ENCODE data around the gene NAA20. TPM values are rescaled to one million over a fixed set of nuclear protein-coding genes. Genes with fewer than 3 reads are reported as not detected.

NAA20 gene, protein sequence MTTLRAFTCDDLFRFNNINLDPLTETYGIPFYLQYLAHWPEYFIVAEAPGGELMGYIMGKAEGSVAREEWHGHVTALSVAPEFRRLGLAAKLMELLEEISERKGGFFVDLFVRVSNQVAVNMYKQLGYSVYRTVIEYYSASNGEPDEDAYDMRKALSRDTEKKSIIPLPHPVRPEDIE
- 42.9 and 45.3 TPM in 2 replicates for polyA plus RNA-seq (2013)

GRCh38 chr20:20017001-20017843 is at the start of gene NAA20:
NAA20 (plus strand) TSS chr20:20017362; CDS start chr20:20017397, 35 bp downstream.
- H4K8ac ChIP-seq (ENCODE audit: low read depth, low read length), result peak within 1 kb of the TSS; percentile 94
- H3K9ac ChIP-seq (ENCODE audit: low read length), result peak within 1 kb of the TSS; percentile 85
- H4K91ac ChIP-seq (ENCODE audit: low read depth, low read length), result peak within 1 kb of the TSS; percentile 92
- peak within 1 kb of the TSS; percentile 84 for H3K4me3 ChIP-seq (ENCODE audit: low read depth, low read length)
- peak within 1 kb of the TSS; percentile 72 for H3K4me2 ChIP-seq (ENCODE audit: low read length)
- no peak within 1 kb of the TSS for H2BK12ac ChIP-seq (ENCODE audit: low read length)
- no peaks in the 10 kb centered on the region for H3K27me3 ChIP-seq (ENCODE audit: insufficient read depth, low read length)
- peaks cover 5% of the 10 kb centered on the region for H3K79me1 ChIP-seq (ENCODE audit: low read length)
- H3K9me3 ChIP-seq (ENCODE audit: insufficient read depth, low read depth, low read length), result no peaks in the 10 kb centered on the region
- peaks cover 0 to 10% of the 10 kb centered on the region in 2 experiments for H3K36me3 ChIP-seq (ENCODE audit: control insufficient read depth in 1 of 2, insufficient read depth in 2 of 2, low read length in 2 of 2)
- no peak within 1 kb of the TSS for H3K23ac ChIP-seq (ENCODE audit: low read length)
- H3K4me1 ChIP-seq (ENCODE audit: control insufficient read depth in 1 of 2, insufficient read depth in 2 of 2, low read length in 2 of 2), result peaks cover 0 to 5% of the 10 kb centered on the region in 2 experiments
- peak within 1 kb of the TSS; percentile 97 for H2AFZ ChIP-seq (ENCODE audit: insufficient read depth, low read length, poor library complexity)
- H3K79me2 ChIP-seq (ENCODE audit: control insufficient read depth, insufficient read depth, low read length, poor library complexity), result peaks cover 15% of the 10 kb centered on the region
- no CpG with 5 or more reads among the region's 81 CpGs for WGBS (ENCODE audit: extremely low coverage, insufficient coverage, insufficient read length)
- H2BK5ac ChIP-seq (ENCODE audit: low read depth, low read length, poor library complexity), result peak within 1 kb of the TSS; percentile 46
- peak within 1 kb of the TSS; percentile 57 for H4K12ac ChIP-seq (ENCODE audit: low read depth, low read length)
- H3K27ac ChIP-seq (ENCODE audit: low read depth, low read length), result peak within 1 kb of the TSS; percentile 45
- peak within 1 kb of the TSS; percentile 39 for H2BK120ac ChIP-seq (ENCODE audit: insufficient read depth, low read length, poor library complexity)
- peak within 1 kb of the TSS; percentile 74 for H2AK5ac ChIP-seq (ENCODE audit: low read length)
- H3K18ac ChIP-seq (ENCODE audit: low read length), result peak within 1 kb of the TSS; percentile 88
- DNase-seq, result peak; percentile 94 to 96
- H3K14ac ChIP-seq (ENCODE audit: low read length), result peak within 1 kb of the TSS; percentile 79
- H3K4ac ChIP-seq (ENCODE audit: low read depth, low read length), result peak within 1 kb of the TSS; percentile 66

DNA sequence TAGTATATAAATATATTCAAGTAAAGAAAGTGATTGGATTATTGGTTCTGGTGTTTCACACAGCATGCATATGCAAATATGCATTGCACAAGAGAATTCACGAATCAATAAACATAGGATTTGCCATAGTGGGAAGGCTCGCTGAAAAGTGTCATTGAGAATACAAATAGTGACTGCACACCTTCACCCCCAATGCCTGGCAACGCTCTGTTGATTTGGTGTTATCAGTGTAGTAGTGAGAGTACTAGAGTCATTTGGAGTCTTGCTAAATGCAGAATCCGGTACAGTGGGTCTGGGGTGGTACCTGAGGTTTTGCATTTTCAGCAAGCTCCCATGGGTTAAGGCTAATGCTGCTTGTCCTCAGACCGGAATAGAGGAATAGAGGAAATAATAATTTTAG is 49.7 kb upstream of the NAA20 start:
- Histone ChIP-seq H3K79me2 (ENCODE audit: control insufficient read depth, insufficient read depth, low read length, poor library complexity) (peaks cover 4% of the 10 kb centered on the region), H3K4ac (ENCODE audit: low read depth, low read length) (no peak overlapping the region), H3K4me1 (ENCODE audit: control insufficient read depth in 1 of 2, insufficient read depth in 2 of 2, low read length in 2 of 2) (peaks cover 48 to 50% of the 10 kb centered on the region in 2 experiments), H3K14ac (ENCODE audit: low read length) (no peak overlapping the region), H3K4me2 (ENCODE audit: low read length) (no peak overlapping the region), H3K4me3 (ENCODE audit: low read depth, low read length) (no peak overlapping the region), H3K27me3 (ENCODE audit: insufficient read depth, low read length) (no peaks in the 10 kb centered on the region), H2BK12ac (ENCODE audit: low read length) (peak overlapping the region; percentile 33), H4K8ac (ENCODE audit: low read depth, low read length) (no peak overlapping the region), H3K23ac (ENCODE audit: low read length) (no peak overlapping the region), H3K18ac (ENCODE audit: low read length) (peak overlapping the region; percentile 22), H3K9ac (ENCODE audit: low read length) (no peak overlapping the region), H3K79me1 (ENCODE audit: low read length) (peaks cover 44% of the 10 kb centered on the region), H2AFZ (ENCODE audit: insufficient read depth, low read length, poor library complexity) (no peak overlapping the region), H3K27ac (ENCODE audit: low read depth, low read length) (no peak overlapping the region), H4K12ac (ENCODE audit: low read depth, low read length) (no peak overlapping the region), H4K91ac (ENCODE audit: low read depth, low read length) (peak overlapping the region; percentile 43), H2BK120ac (ENCODE audit: insufficient read depth, low read length, poor library complexity) (peak overlapping the region; percentile 49), H3K36me3 (ENCODE audit: control insufficient read depth in 1 of 2, insufficient read depth in 2 of 2, low read length in 2 of 2) (peaks cover 2 to 9% of the 10 kb centered on the region in 2 experiments), H3K9me3 (ENCODE audit: insufficient read depth, low read depth, low read length) (no peaks in the 10 kb centered on the region), H2BK5ac (ENCODE audit: low read depth, low read length, poor library complexity) (no peak overlapping the region), H2AK5ac (ENCODE audit: low read length) (peak overlapping the region; percentile 28)
- no CpG with 5 or more reads among the region's 5 CpGs for WGBS (ENCODE audit: extremely low coverage, insufficient coverage, insufficient read length)
- no peak for DNase-seq

DNA sequence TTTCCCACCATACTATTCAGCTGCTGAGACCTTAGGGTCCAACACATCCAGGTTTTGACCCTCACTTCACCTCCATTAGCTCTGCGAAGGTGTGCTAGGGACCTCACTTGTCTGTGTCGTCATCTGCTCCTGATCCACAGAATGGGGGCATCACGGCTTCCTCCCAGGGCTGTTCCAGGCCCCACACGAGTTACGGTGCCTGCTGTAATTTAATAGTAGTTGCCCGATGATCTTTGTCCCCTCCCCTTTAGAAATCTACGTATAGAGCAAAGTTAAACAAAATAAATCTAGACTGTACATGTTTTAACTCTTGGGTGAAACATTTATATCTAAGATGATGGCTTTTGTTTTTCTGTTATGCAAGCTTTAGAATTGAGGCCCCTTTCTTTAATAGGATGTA is 49.1 kb upstream of the NAA20 start:
- Histone ChIP-seq H3K18ac (ENCODE audit: low read length) (peak overlapping the region; percentile 9), H3K4me1 (ENCODE audit: control insufficient read depth in 1 of 2, insufficient read depth in 2 of 2, low read length in 2 of 2) (peaks cover 48 to 50% of the 10 kb centered on the region in 2 experiments), H3K4me2 (ENCODE audit: low read length) (no peak overlapping the region), H4K91ac (ENCODE audit: low read depth, low read length) (peak overlapping the region; percentile 86), H3K9me3 (ENCODE audit: insufficient read depth, low read depth, low read length) (no peaks in the 10 kb centered on the region), H2BK5ac (ENCODE audit: low read depth, low read length, poor library complexity) (peak overlapping the region; percentile 23), H3K4ac (ENCODE audit: low read depth, low read length) (peak overlapping the region; percentile 2), H3K36me3 (ENCODE audit: control insufficient read depth in 1 of 2, insufficient read depth in 2 of 2, low read length in 2 of 2) (peaks cover 2 to 6% of the 10 kb centered on the region in 2 experiments), H3K79me2 (ENCODE audit: control insufficient read depth, insufficient read depth, low read length, poor library complexity) (peaks cover 4% of the 10 kb centered on the region), H3K27ac (ENCODE audit: low read depth, low read length) (peak overlapping the region; percentile 21), H4K8ac (ENCODE audit: low read depth, low read length) (no peak overlapping the region), H2BK120ac (ENCODE audit: insufficient read depth, low read length, poor library complexity) (peak overlapping the region; percentile 21), H2BK12ac (ENCODE audit: low read length) (peak overlapping the region; percentile 39), H4K12ac (ENCODE audit: low read depth, low read length) (no peak overlapping the region), H3K4me3 (ENCODE audit: low read depth, low read length) (no peak overlapping the region), H3K79me1 (ENCODE audit: low read length) (peaks cover 44% of the 10 kb centered on the region), H3K14ac (ENCODE audit: low read length) (peak overlapping the region; percentile 50), H3K23ac (ENCODE audit: low read length) (no peak overlapping the region), H3K9ac (ENCODE audit: low read length) (peak overlapping the region; percentile 4), H2AFZ (ENCODE audit: insufficient read depth, low read length, poor library complexity) (no peak overlapping the region), H3K27me3 (ENCODE audit: insufficient read depth, low read length) (no peaks in the 10 kb centered on the region), H2AK5ac (ENCODE audit: low read length) (peak overlapping the region; percentile 54)
- DNase-seq, result no peak
- WGBS (ENCODE audit: extremely low coverage, insufficient coverage, insufficient read length), result no CpG with 5 or more reads among the region's 7 CpGs

- peaks cover 49% of the 10 kb centered on the region for H3K79me1 ChIP-seq (ENCODE audit: low read length)
- no peaks in the 10 kb centered on the region for H3K9me3 ChIP-seq (ENCODE audit: insufficient read depth, low read depth, low read length)
- no peak overlapping the region for H3K9ac ChIP-seq (ENCODE audit: low read length)
- H3K79me2 ChIP-seq (ENCODE audit: control insufficient read depth, insufficient read depth, low read length, poor library complexity), result peaks cover 4% of the 10 kb centered on the region
- no peak overlapping the region for H3K4me3 ChIP-seq (ENCODE audit: low read depth, low read length)
- no peak overlapping the region for H2AFZ ChIP-seq (ENCODE audit: insufficient read depth, low read length, poor library complexity)
- H3K27ac ChIP-seq (ENCODE audit: low read depth, low read length), result peak overlapping the region; percentile 83
- WGBS (ENCODE audit: extremely low coverage, insufficient coverage, insufficient read length), result no CpG with 5 or more reads among the region's 4 CpGs
- H2BK120ac ChIP-seq (ENCODE audit: insufficient read depth, low read length, poor library complexity), result no peak overlapping the region
- H3K36me3 ChIP-seq (ENCODE audit: control insufficient read depth in 1 of 2, insufficient read depth in 2 of 2, low read length in 2 of 2), result peaks cover 4 to 6% of the 10 kb centered on the region in 2 experiments
- H2BK5ac ChIP-seq (ENCODE audit: low read depth, low read length, poor library complexity), result no peak overlapping the region
- H2AK5ac ChIP-seq (ENCODE audit: low read length), result no peak overlapping the region
- H3K4ac ChIP-seq (ENCODE audit: low read depth, low read length), result no peak overlapping the region
- H3K18ac ChIP-seq (ENCODE audit: low read length), result no peak overlapping the region
- no peak overlapping the region for H4K91ac ChIP-seq (ENCODE audit: low read depth, low read length)
- H2BK12ac ChIP-seq (ENCODE audit: low read length), result no peak overlapping the region
- H3K27me3 ChIP-seq (ENCODE audit: insufficient read depth, low read length), result no peaks in the 10 kb centered on the region
- H3K14ac ChIP-seq (ENCODE audit: low read length), result no peak overlapping the region
- H3K4me1 ChIP-seq (ENCODE audit: control insufficient read depth in 1 of 2, insufficient read depth in 2 of 2, low read length in 2 of 2), result peaks cover 52 to 54% of the 10 kb centered on the region in 2 experiments
- no peak overlapping the region for H3K4me2 ChIP-seq (ENCODE audit: low read length)
- H4K12ac ChIP-seq (ENCODE audit: low read depth, low read length), result no peak overlapping the region
- no peak overlapping the region for H3K23ac ChIP-seq (ENCODE audit: low read length)
- no peak overlapping the region for H4K8ac ChIP-seq (ENCODE audit: low read depth, low read length)
- no peak for DNase-seq
These were observed 48.6 kb upstream of the NAA20 start for GRCh38 chr20:19968466-19969073.

Measured in trophoblast cell (in vitro differentiated cells and primary cell).